A673 (cell line): ENCODE data around the gene LGALS7B.
"Not testable (repeated sequence)": the region's sequence is repeated elsewhere in the genome, so short reads cannot be mapped to it uniquely, and the experiment has no call there.

Experiments used
- EZH2 ChIP-seq: fragments of 200-600 bp; sonication (generic); IDR thresholded peaks from 2 replicates; pipeline ENCODE4 v1.6.1; 2017; ENCODE audit warnings: borderline replicate concordance, low read depth, mild to moderate bottlenecking, mixed read lengths, antibody characterized with exemption, low read length; ENCODE audit not compliant: poor library complexity, severe bottlenecking
- TF ChIP-seq, protein P1 (sequence below): fragments of 300-800, 200-600 bp; sonication (generic); conservative IDR thresholded peaks from 2 replicates; pipeline ENCODE4 v1.5.1; 2017; ENCODE audit warnings: low read depth, mild to moderate bottlenecking, antibody characterized with exemption, low read length, moderate library complexity, mixed read lengths

- TF ChIP-seq, protein P1, sequence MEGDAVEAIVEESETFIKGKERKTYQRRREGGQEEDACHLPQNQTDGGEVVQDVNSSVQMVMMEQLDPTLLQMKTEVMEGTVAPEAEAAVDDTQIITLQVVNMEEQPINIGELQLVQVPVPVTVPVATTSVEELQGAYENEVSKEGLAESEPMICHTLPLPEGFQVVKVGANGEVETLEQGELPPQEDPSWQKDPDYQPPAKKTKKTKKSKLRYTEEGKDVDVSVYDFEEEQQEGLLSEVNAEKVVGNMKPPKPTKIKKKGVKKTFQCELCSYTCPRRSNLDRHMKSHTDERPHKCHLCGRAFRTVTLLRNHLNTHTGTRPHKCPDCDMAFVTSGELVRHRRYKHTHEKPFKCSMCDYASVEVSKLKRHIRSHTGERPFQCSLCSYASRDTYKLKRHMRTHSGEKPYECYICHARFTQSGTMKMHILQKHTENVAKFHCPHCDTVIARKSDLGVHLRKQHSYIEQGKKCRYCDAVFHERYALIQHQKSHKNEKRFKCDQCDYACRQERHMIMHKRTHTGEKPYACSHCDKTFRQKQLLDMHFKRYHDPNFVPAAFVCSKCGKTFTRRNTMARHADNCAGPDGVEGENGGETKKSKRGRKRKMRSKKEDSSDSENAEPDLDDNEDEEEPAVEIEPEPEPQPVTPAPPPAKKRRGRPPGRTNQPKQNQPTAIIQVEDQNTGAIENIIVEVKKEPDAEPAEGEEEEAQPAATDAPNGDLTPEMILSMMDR: not testable (repeated sequence)
- TF ChIP-seq EZH2: not testable (repeated sequence)
Observed at GRCh38 chr19:38761884-38762389, 27.1 kb upstream of the LGALS7B start.
